ENCODE results near the gene EIF6. TPM values are rescaled to one million over a fixed set of nuclear protein-coding genes. Genes with fewer than 3 reads are reported as not detected.

Gene EIF6
- total and polyA plus RNA-seq, 2 of the 8 experiments (the other 6 are each of a cell fraction or from before 2014, with no cell fraction given), result 184 to 319 TPM

DNA sequence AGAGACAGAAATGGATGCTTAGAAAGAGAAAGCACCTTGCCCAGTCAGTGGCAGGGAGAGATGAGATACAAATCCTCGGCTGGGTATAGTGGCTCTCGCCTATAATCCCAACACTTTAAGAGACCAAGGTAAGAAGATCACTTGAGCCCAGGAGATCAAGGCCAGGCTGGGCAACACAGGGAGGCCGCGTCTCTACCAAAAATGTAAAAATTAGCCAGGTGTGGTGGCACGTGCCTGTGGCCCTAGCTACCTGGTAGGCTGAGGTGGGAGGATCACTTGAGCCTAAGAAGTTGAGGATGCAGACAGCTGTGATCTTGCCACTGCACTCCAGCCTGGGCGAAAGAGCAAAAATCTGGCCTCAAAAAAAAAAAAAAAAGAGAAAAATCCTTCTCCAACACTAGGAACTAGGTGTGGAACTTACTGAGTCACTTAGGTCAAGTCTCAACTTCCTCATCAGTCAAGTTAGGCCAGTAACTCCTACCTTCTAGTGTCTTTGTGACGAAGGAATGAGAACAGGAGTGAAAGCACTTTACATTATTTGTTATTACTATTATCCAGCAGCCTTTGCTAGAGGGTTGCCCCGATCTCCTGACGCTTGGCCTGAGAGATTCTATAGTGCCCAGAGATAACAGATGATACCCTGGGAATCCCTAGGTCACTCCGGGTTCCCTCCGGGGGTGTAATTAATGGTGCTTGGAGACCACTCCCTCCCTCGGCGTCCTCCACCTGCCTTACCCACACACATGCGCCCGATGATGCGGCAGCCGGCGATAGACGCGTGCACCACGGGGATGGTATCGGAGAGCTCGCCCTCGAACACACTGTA lies 918 bp downstream of the EIF6 start:
- WGBS, 2 experiments (ENCODE audit: extremely low coverage in 1 of 2, insufficient coverage in 1 of 2, insufficient read length in 1 of 2, insufficient replicate concordance in 2 of 2, low coverage in 1 of 2, low lambda C conversion rate in 2 of 2, missing lambda C conversion rate in 1 of 2), result 23% methylated on average over 24 of the region's 24 CpGs; no CpG with 5 or more reads in 1 of the 2 experiments
- peaks cover 7 to 14% of the 10 kb centered on the region in 2 experiments for H4K20me1 ChIP-seq (replicated peaks in 1 of 2; ENCODE audit: control insufficient read depth in 1 of 2, insufficient read depth in 2 of 2, low read length in 2 of 2)
- H2AK5ac ChIP-seq (ENCODE audit: low read depth, low read length), result peak overlapping the region; percentile 75; the same call in 1 of the 2 replicates
- no peak overlapping the region for H2AFZ ChIP-seq (ENCODE audit: low read length)
- POLR2A ChIA-PET (ENCODE audit: partially characterized antibody), result interaction anchor here (0.6 to 3.0 kb wide), 23 partner anchors 9 to 1171 kb away, joined by 3 to 16 read pairs (median 3); partner anchors contain the start of genes GDF5, GSS, MYH7B and TRPC4AP
- no peak for FAIRE-seq
- no peaks in the 10 kb centered on the region for H3K27me3 ChIP-seq (replicated peaks in 1 of 4; ENCODE audit: control insufficient read depth in 3 of 4, extremely low read depth in 1 of 4, insufficient read depth in 3 of 4, low read length in 3 of 4)
- H3K27ac ChIP-seq (ENCODE audit: low read depth, low read length), result 0 out of 2 replicates have a peak overlapping the region, but pooled peaks have one; percentile 13
- H3K79me1 ChIP-seq (ENCODE audit: low read depth, low read length), result peaks cover 12% of the 10 kb centered on the region; the same call in 1 of the 2 replicates
- H3K79me2 ChIP-seq (ENCODE audit: control insufficient read depth in 1 of 2, insufficient read depth in 2 of 2, low read length in 2 of 2), result peaks cover 9 to 29% of the 10 kb centered on the region in 2 experiments
- H2BK20ac ChIP-seq (ENCODE audit: low read length), result no peak overlapping the region
- peak overlapping the region; percentile 22 for H4K5ac ChIP-seq (ENCODE audit: insufficient read length, low read depth, low read length)
- no peak overlapping the region for H3K14ac ChIP-seq (ENCODE audit: insufficient read length)
- no peak overlapping the region for H2BK12ac ChIP-seq (ENCODE audit: low read depth, low read length)
- no peak overlapping the region for H3K23ac ChIP-seq (ENCODE audit: insufficient read length)
- DNase-seq (ENCODE audit: low read depth in 1 of 2, low spot score in 2 of 2), result no peak
- H2BK15ac ChIP-seq (ENCODE audit: low read length), result no peak overlapping the region
- H3K18ac ChIP-seq (ENCODE audit: extremely low read depth, low read length), result peak overlapping the region; percentile 51
- no peak overlapping the region for H2BK120ac ChIP-seq (replicated peaks; ENCODE audit: low read depth, low read length)
- peaks cover 3 to 8% (median 5%) of the 10 kb centered on the region in 4 experiments; a peak in 6 of 7 replicates for H3K4me1 ChIP-seq (replicated peaks in 1 of 4; ENCODE audit: control insufficient read depth in 3 of 4, insufficient read depth in 4 of 4, low read length in 3 of 4)
- peak overlapping the region; percentile 75 to 95 (median 92) for H3K4me3 ChIP-seq (ENCODE audit: extremely low read depth in 1 of 4, insufficient read depth in 2 of 4, low read depth in 3 of 4, low read length in 4 of 4)
- H3K9me3 ChIP-seq (ENCODE audit: insufficient read depth in 2 of 2, low read depth in 1 of 2, low read length in 1 of 2), result no peaks in the 10 kb centered on the region
- H3K23me2 ChIP-seq (ENCODE audit: low read depth, low read length), result peaks cover 8% of the 10 kb centered on the region
- peak overlapping the region; percentile 92 to 94 for H3K4me2 ChIP-seq (ENCODE audit: insufficient read depth in 1 of 2, low read depth in 2 of 2, low read length in 2 of 2)
- CTCF ChIA-PET (ENCODE audit: partially characterized antibody), result interaction anchor here (0.7 to 11.1 kb wide), 4 partner anchors 18 to 157 kb away, joined by 3 to 104 read pairs (median 4); no protein-coding TSS in a partner anchor
- H2BK5ac ChIP-seq (ENCODE audit: low read depth, low read length), result peak overlapping the region; percentile 68
- H4K91ac ChIP-seq (replicated peaks; ENCODE audit: insufficient read length, low read length), result no peak overlapping the region
- H3K56ac ChIP-seq (replicated peaks; ENCODE audit: insufficient read length, low read depth, low read length), result peak overlapping the region; percentile 63
- H4K8ac ChIP-seq (ENCODE audit: extremely low read depth, insufficient read depth, low read length), result peak overlapping the region; percentile 94
- H3K36me3 ChIP-seq (ENCODE audit: control insufficient read depth in 2 of 4, insufficient read depth in 4 of 4, low read length in 3 of 4), result peaks cover 23 to 31% (median 26%) of the 10 kb centered on the region in 4 experiments
- no peak overlapping the region for H3K4ac ChIP-seq (replicated peaks; ENCODE audit: insufficient read length, low read depth, low read length)
- H3K9ac ChIP-seq (replicated peaks in 1 of 4; ENCODE audit: extremely low read depth in 1 of 4, low read depth in 3 of 4, low read length in 3 of 4), result peak overlapping the region; percentile 75 to 86 (median 81)
- TF ChIP-seq HDAC2 (IDR thresholded peaks at IDR 0.05; ENCODE audit: borderline replicate concordance in 1 of 2, low read depth in 2 of 2, low read length in 2 of 2), result no peak
- TF ChIP-seq POLR2A (IDR thresholded peaks at IDR 0.05; ENCODE audit: control extremely low read depth in 1 of 2, low read depth in 2 of 2, low read length in 2 of 2), result no peak
- TF ChIP-seq SP1 (IDR thresholded peaks at IDR 0.05; ENCODE audit: low read depth, low read length), result no peak
- TF ChIP-seq GABPA (IDR thresholded peaks at IDR 0.05; ENCODE audit: borderline replicate concordance, insufficient read depth, low read length), result no peak
- no peak for TF ChIP-seq TBP (IDR thresholded peaks at IDR 0.05; ENCODE audit: low read depth, low read length)
- TF ChIP-seq, protein P1, sequence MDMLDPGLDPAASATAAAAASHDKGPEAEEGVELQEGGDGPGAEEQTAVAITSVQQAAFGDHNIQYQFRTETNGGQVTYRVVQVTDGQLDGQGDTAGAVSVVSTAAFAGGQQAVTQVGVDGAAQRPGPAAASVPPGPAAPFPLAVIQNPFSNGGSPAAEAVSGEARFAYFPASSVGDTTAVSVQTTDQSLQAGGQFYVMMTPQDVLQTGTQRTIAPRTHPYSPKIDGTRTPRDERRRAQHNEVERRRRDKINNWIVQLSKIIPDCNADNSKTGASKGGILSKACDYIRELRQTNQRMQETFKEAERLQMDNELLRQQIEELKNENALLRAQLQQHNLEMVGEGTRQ (IDR thresholded peaks at IDR 0.05; ENCODE audit: low read length), result no peak
- TF ChIP-seq YY1 (IDR thresholded peaks at IDR 0.05; ENCODE audit: low read depth, low read length), result no peak
- TF ChIP-seq BACH1 (IDR thresholded peaks at IDR 0.05; ENCODE audit: low read length), result no peak
- TF ChIP-seq EZH2 (IDR thresholded peaks at IDR 0.05; ENCODE audit: low read depth, low read length, severe bottlenecking), result no peak
- TF ChIP-seq SP2 (IDR thresholded peaks at IDR 0.05; ENCODE audit: low read length), result no peak
- no peak for TF ChIP-seq CBX5 (IDR thresholded peaks at IDR 0.05; ENCODE audit: low read depth, low read length)

Data from H1 (cell line).